Measurements from ENCODE around the gene STK32A.

- peak; percentile 60 for TF ChIP-seq CTCF (IDR thresholded peaks at IDR 0.05; ENCODE audit: insufficient read depth, low read length)
- no peak for TF ChIP-seq SPI1 (IDR thresholded peaks at IDR 0.05; ENCODE audit: borderline replicate concordance, low read depth)
Observed at GRCh38 chr5:147397616-147398015, 162.8 kb downstream of the STK32A start.
